ENCODE data around the gene ANKRD52. TPM values are rescaled to one million over a fixed set of nuclear protein-coding genes. Genes with fewer than 3 reads are reported as not detected.
"Not testable (repeated sequence)": the region's sequence is repeated elsewhere in the genome, so short reads cannot be mapped to it uniquely, and the experiment has no call there.

ANKRD52 gene
- total and polyA plus RNA-seq, 10 of the 15 experiments (the other 5 are each of a cell fraction or from before 2014, with no cell fraction given) = 0.90 to 55.3 (median 16.1) TPM

DNA sequence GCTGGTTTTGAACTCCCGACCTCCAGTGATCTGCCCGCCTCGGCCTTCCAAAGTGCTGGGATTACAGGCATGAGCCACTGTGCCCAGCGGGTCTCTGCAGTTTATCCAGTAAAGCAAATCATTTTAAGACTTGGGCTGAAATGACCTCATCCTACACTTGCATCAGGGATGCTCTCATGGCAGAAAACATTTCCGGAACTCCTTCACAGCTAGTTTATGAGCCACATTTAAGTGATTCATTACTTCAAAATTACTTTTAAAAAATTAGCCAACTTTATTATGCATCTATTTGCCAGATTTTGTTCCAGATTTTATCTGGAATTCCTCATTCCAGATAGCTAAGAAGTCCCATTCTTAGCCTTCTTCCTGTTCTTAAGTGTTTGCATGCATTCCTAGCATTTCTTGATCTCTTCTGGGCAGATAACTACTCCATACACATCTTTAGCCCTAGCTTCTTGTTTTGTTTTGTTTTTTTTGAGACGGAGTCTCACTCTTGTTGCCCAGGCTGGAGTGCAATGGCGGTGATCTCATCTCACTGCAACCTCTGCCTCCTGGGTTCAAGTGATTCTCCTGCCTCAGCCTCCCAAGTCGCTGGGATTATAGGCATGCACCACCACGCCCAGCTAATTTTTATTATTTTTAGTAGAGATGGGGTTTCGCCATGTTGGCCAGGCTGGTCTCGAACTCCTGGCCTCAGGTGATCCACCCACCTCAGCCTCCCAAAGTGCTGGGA, 61.2 kb downstream of the ANKRD52 start:
- ATAC-seq; H3K79me2 ChIP-seq (ENCODE audit: control insufficient read depth, insufficient read depth, low read length); H3K4me2 ChIP-seq (ENCODE audit: control insufficient read depth, insufficient read depth); in situ Hi-C loops (cut with MboI); RAD21 ChIA-PET (ENCODE audit: unreplicated experiment); H3K9ac ChIP-seq (ENCODE audit: control insufficient read depth, insufficient read depth, low read length); H3K4me1 ChIP-seq (ENCODE audit: control insufficient read depth, insufficient read depth, low read length); BruUV-seq (replicated peaks); H4K20me1 ChIP-seq (ENCODE audit: control insufficient read depth, insufficient read depth); H3K36me3 ChIP-seq (ENCODE audit: control insufficient read depth in 2 of 2, insufficient read depth in 2 of 2, low read length in 1 of 2); H3K9me3 ChIP-seq (replicated peaks; ENCODE audit: control insufficient read depth, insufficient read depth, low read length); DNase-seq (ENCODE audit: low read depth, low spot score); H3K27ac ChIP-seq (ENCODE audit: control insufficient read depth, insufficient read depth); H2AFZ ChIP-seq (ENCODE audit: control insufficient read depth, low read depth, low read length); H3K27me3 ChIP-seq (replicated peaks in 1 of 2; ENCODE audit: control insufficient read depth in 2 of 2, insufficient read depth in 2 of 2, low read length in 1 of 2); FAIRE-seq; H3K4me3 ChIP-seq: not testable (repeated sequence)
- SMC1A ChIA-PET (ENCODE audit: uncharacterized antibody, unreplicated experiment) = interaction anchor here (1.2 to 2.4 kb wide), 3 partner anchors 25 to 267 kb away, joined by 3 to 8 read pairs (median 6); partner anchors contain the start of gene RNF41
- CTCF ChIA-PET = interaction anchor here (0.7 to 4.7 kb wide), 4 partner anchors 9 to 267 kb away, joined by 3 to 26 read pairs (median 5); no protein-coding TSS in a partner anchor
- POLR2A ChIA-PET = interaction anchor here (0.7 kb wide), 2 partner anchors 100 to 1931 kb away, joined by 6 to 9 read pairs; no protein-coding TSS in a partner anchor
- intact Hi-C loops (cut with micrococcal nuclease; ENCODE audit: unreplicated experiment) = loop anchor here (10.0 kb wide), 1 partner anchor 398 kb away; no protein-coding TSS in a partner anchor
- WGBS (ENCODE audit: insufficient coverage, insufficient replicate concordance, low lambda C conversion rate, missing lambda C conversion rate) = 76% methylated on average over 11 of the region's 11 CpGs

DNA sequence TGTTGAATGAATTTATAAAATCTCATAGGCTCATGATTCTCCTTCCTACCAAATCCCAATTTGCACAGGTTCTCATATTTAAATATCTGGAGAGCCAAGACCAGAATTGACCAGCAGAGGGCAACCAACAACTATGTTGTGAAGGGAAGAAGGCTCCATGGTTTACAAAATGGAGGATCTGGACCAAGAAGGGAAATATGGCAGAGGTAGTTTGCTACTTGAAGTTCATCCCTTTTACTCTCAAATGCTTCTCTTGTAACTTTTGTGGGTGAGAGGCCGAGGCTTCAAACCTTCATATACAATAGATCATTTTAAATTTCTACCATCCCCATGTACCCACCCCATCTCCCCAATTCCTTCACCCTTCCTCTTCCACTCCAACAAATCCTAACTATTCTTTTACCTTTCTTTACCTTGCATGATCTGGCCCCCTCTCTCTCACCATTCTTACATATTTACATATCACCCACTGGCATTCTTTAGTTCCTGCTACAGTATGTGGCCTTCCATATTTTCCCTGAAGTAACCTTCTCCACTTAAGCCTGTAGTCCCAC, 65.1 kb downstream of the ANKRD52 start:
- intact Hi-C loops (cut with micrococcal nuclease; ENCODE audit: unreplicated experiment) = loop anchor here (1.0 to 10.0 kb wide), 6 partner anchors 31 to 402 kb away; partner anchors contain the start of genes CS and NABP2
- peak overlapping the region; percentile 64; the same call in 1 of the 2 replicates for H3K4me2 ChIP-seq (ENCODE audit: control insufficient read depth, insufficient read depth)
- ChIA-PET CTCF (interaction anchor here (0.7 to 8.9 kb wide), 19 partner anchors 11 to 457 kb away, joined by 3 to 129 read pairs (median 5); partner anchors contain the start of genes ANKRD52, COQ10A, ESYT1 and RNF41), RAD21 (ENCODE audit: unreplicated experiment) (interaction anchor here (0.8 to 1.6 kb wide), 3 partner anchors 29 to 271 kb away, joined by 4 to 9 read pairs (median 4); partner anchors contain the start of genes ESYT1 and RNF41), SMC1A (ENCODE audit: uncharacterized antibody, unreplicated experiment) (interaction anchor here (1.0 to 6.2 kb wide), 6 partner anchors 14 to 303 kb away, joined by 3 to 68 read pairs (median 8); partner anchors contain the start of genes ESYT1 and RNF41), POLR2A (interaction anchor here (0.5 to 7.7 kb wide), 3 partner anchors 29 to 286 kb away, joined by 3 to 68 read pairs (median 4); partner anchors contain the start of genes RNF41 and ZC3H10)
- H3K4me3 ChIP-seq = no peak overlapping the region
- DNase-seq (ENCODE audit: low read depth, low spot score) (peak; percentile 58), FAIRE-seq (peak; percentile 80), ATAC-seq (peak; percentile 36)
- no peaks in the 10 kb centered on the region for H3K27me3 ChIP-seq (replicated peaks in 1 of 2; ENCODE audit: control insufficient read depth in 2 of 2, insufficient read depth in 2 of 2, low read length in 1 of 2)
- TSS peak; percentile 67 for BruUV-seq (replicated peaks)
- peak overlapping the region; percentile 94 for H2AFZ ChIP-seq (ENCODE audit: control insufficient read depth, low read depth, low read length)
- no peaks in the 10 kb centered on the region for H3K9me3 ChIP-seq (replicated peaks; ENCODE audit: control insufficient read depth, insufficient read depth, low read length)
- 0 out of 2 replicates have a peak overlapping the region, but pooled peaks have one; percentile 11 for H3K27ac ChIP-seq (ENCODE audit: control insufficient read depth, insufficient read depth)
- no peaks in the 10 kb centered on the region for H3K4me1 ChIP-seq (ENCODE audit: control insufficient read depth, insufficient read depth, low read length)
- no peaks in the 10 kb centered on the region for H3K36me3 ChIP-seq (ENCODE audit: control insufficient read depth in 2 of 2, insufficient read depth in 2 of 2, low read length in 1 of 2)
- H3K79me2 ChIP-seq (ENCODE audit: control insufficient read depth, insufficient read depth, low read length) = peaks cover 11% of the 10 kb centered on the region
- in situ Hi-C loops (cut with MboI) = loop anchor here (5.0 kb wide), 1 partner anchor 274 kb away; the partner anchor contains the start of gene SPRYD4
- 0% methylated on average over 1 of the region's 1 CpG for WGBS (ENCODE audit: insufficient coverage, insufficient replicate concordance, low lambda C conversion rate, missing lambda C conversion rate)
- H4K20me1 ChIP-seq (ENCODE audit: control insufficient read depth, insufficient read depth) = no peaks in the 10 kb centered on the region
- no peak overlapping the region for H3K9ac ChIP-seq (ENCODE audit: control insufficient read depth, insufficient read depth, low read length)
- TF ChIP-seq POLR2AphosphoS5 (IDR thresholded peaks at IDR 0.05; ENCODE audit: low read length) = peak; percentile 46; the same call in 1 of the 2 replicates
- TF ChIP-seq CREM (IDR thresholded peaks at IDR 0.05; ENCODE audit: low read depth) = no peak
- no peak for TF ChIP-seq MEF2A (IDR thresholded peaks at IDR 0.05; ENCODE audit: insufficient read depth, low read depth, low read length)
- TF ChIP-seq, protein P1, sequence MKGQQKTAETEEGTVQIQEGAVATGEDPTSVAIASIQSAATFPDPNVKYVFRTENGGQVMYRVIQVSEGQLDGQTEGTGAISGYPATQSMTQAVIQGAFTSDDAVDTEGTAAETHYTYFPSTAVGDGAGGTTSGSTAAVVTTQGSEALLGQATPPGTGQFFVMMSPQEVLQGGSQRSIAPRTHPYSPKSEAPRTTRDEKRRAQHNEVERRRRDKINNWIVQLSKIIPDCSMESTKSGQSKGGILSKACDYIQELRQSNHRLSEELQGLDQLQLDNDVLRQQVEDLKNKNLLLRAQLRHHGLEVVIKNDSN (IDR thresholded peaks at IDR 0.05; ENCODE audit: borderline replicate concordance, extremely low read length, insufficient read depth, low read depth, low read length) = no peak
- peak; percentile 52; the same call in 1 of the 2 replicates for TF ChIP-seq RB1 (IDR thresholded peaks at IDR 0.05; ENCODE audit: borderline replicate concordance)
- TF ChIP-seq RAD21 (IDR thresholded peaks at IDR 0.05; ENCODE audit: insufficient read depth, low read depth, low read length) = peak; percentile 96
- no peak for TF ChIP-seq PAX8 (IDR thresholded peaks at IDR 0.05)
- no peak for TF ChIP-seq EZH2 (IDR thresholded peaks at IDR 0.05; ENCODE audit: borderline replicate concordance, control insufficient read depth, low read depth, low read length)
- peak; percentile 79; the same call in 1 of the 2 replicates for TF ChIP-seq HDGF (IDR thresholded peaks at IDR 0.05)
- no peak for TF ChIP-seq NR2C1 (IDR thresholded peaks at IDR 0.05)
- TF ChIP-seq, protein P2, sequence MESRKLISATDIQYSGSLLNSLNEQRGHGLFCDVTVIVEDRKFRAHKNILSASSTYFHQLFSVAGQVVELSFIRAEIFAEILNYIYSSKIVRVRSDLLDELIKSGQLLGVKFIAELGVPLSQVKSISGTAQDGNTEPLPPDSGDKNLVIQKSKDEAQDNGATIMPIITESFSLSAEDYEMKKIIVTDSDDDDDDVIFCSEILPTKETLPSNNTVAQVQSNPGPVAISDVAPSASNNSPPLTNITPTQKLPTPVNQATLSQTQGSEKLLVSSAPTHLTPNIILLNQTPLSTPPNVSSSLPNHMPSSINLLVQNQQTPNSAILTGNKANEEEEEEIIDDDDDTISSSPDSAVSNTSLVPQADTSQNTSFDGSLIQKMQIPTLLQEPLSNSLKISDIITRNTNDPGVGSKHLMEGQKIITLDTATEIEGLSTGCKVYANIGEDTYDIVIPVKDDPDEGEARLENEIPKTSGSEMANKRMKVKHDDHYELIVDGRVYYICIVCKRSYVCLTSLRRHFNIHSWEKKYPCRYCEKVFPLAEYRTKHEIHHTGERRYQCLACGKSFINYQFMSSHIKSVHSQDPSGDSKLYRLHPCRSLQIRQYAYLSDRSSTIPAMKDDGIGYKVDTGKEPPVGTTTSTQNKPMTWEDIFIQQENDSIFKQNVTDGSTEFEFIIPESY (IDR thresholded peaks at IDR 0.05) = peak; percentile 10; the same call in 1 of the 2 replicates

Data from GM12878 (cell line).